GM18508 (cell line): Measurements from ENCODE around the gene RPS6KA5.
"Not testable (repeated sequence)": the region's sequence is repeated elsewhere in the genome, so short reads cannot be mapped to it uniquely, and the experiment has no call there.

Experiments used
- ATAC-seq: cut with Tn5 transposase; IDR thresholded peaks from one replicate; pipeline ENCODE4 v1.9.1; 2021; ENCODE audit warnings: moderate number of reproducible peaks; ENCODE audit not compliant: insufficient read depth, unreplicated experiment

The RPS6KA5 gene

DNA sequence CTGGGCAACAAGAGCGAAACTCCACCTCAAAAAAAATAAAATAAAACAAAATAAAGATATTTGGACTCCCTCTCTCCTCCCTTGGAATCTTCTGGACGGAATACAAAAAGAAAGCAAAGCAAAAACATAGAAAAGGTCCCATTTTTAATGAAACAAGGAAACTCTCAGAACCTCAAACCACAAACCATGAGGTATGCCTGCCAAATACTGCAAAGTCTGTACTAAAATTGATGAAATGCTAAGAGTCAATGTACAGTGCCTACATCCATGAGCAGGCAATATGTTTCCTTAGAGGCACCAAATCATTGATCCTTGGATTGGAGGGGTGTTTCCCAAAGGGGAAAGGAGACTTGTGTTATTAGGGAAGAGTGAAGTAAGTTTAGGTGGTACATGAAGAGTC lies 8.2 kb upstream of the RPS6KA5 start:
- no peak for ATAC-seq

DNA sequence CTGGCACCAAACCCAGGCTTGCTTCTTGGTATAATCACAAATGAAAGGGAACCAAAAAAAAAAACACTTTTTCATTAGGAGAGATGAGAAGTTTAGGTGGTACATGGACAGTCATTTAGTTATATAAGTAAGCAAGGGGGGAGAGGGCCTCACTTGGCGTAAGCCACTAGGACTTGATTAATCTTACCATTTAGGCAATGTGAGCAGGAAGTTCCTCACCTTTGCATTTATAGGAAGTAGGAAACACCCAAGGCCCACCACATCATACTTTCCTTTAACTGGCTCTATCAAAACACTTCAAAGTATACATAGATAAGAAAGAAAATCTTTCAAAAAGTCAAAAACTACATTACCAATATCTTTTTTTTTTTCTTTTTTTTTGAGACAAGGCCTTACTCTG lies 6.7 kb upstream of the RPS6KA5 start:
- no peak for ATAC-seq

DNA sequence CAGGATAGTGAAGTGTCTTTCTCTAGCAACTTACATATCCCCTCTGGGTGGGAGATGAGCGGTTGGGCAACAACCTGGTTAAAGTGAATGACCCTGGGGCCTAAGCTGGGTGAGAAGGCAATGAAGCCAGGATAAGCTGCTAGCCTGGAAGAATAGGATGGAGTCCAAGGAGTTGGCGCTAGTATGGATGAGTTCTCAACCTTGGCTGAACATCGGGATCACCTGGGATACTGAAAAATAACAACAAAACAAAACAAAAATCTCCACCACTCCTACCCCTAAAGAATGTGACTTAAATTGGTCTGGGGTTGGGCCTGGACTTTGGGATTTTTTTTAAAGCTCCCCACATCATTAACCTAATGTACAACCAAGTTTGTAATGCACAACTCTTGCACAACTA lies 4.8 kb upstream of the RPS6KA5 start:
- no peak for ATAC-seq

DNA sequence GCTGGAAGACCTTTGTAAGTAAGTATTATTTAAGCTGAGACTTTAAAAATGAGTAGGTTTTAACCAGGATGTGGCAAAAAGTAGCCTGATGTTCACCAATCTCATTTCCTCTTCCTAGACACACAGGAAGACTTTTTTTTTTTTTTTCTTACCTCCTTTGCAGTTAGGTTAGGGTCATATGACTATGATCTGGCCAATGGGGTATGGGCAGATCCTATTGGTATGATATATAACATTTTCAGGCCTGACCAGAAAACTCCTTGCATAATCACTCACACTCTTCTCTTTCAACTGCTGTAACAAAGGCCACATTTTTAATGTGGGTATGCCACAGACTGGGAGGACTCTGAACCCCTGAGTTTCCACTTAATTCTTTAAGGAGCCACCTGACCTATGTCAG lies 2.7 kb upstream of the RPS6KA5 start:
- no peak for ATAC-seq

DNA sequence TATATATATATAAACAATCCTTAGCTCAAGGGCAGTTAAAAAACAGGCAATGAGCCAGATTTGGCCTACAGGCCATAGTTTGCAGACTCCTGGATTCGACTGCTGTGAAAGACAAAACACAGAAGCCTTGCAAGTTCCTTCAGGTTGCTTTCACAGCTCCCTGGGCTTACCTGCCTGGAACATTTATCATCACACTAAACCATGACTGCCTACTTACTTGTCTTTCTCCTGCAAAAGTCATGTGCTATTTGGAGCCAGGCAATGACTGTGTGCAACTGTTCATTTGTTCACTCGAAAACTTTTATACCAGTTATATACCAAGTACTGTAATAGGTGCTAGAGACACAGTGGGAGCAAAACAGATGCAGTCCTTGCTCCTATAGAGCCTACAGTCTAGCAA lies 2.2 kb upstream of the RPS6KA5 start:
- no peak for ATAC-seq

DNA sequence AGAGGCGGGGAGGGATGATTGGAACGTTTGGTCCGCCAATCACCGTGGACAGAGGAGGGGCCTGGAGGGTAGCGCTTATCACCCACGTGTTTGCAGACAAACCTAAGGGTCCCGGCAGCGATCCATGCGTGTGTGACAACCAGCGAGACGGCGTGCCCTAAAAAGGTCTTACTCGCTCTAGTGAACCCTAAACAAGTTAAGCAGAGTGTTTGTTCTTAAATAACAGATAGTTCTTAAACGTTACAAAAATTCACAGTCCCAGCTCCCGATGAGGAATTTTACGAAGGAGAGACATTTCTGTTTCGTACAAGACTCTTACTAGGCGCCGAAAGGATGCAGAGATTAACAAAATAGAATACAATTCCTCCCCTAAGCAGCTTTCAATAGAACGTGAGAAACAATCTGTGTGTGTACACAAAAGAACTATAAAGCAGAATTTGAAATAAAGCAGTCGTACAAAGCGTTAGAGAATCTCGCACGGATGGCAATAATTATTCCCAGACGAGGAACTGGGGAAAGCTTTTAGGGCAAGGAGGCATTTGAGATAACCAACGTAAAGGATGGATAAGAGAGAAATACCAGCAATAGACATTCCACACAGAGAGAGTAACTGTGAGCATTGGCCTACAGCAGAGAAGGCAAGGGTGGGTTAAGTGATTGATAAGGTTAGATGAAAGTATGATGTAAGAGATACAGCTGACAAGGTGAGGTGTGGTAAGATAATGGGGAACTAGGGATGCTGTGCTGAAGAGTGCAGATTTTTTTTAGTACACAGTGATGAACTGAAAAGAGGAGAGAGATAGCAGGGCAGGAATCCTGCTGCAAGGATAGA lies 831 bp upstream of the RPS6KA5 start:
- no peak for ATAC-seq

DNA sequence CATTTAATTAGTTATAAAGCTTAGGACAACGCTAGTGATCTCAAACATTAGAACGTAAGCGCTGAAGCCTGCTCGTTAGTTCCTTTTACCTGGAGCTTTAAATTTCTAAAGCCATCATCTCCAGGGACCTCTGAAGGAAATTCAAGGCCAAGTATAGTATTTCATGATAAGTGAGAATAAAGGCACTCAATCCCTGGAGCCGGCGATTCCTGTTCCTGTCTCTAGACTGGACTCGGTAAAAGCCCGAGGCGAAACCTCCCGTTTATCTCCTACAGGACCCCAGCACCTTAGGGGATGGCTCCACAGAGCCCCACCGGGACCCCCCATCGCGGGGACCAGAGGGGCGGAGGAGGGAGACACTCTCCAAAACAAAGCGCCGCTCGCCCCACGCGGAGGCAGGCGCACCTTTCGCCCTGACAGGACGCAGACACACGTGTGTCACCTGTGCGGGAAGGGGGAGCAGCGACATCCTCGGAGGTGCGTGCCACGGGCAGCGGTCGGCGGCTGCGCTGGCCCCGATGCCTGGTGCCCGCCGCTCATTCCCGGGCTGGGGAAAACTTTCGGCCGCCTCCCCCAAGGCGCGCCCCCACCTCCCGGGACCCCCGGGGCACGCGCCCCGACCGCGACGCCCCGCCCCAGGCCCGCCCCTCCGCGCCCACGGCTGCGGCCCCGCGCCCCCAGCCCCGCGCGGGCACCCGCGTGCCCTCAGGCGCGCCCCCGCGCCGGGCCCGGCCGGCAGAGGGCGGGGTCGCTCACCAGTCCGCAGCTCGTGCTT lies 678 bp downstream of the RPS6KA5 start:
- ATAC-seq: no peak

DNA sequence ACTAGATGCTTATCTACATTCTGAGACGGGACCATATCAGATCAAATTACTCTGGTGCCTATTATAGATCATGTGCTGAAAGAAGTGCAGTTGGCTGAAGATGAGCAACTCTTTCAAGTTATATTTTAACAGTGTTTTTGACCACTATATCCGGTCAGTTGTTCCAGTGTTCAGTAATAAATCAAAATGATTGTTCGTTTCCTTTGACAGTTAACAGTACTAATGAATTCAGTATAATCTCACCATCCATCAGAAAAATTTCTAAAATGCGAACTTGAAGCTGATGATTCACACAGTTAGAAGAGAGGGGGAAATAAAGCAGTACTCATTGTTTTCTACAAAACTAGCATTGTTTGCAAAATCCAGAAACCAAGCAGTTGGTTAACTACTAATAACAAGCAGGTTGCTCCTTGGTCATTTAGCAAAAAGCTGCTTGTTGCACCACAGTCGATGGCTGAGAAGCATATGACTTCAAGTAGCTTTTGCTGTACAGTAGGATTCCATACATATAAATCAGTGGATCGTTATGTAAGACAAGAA lies 2.3 kb downstream of the RPS6KA5 start:
- ATAC-seq: no peak

DNA sequence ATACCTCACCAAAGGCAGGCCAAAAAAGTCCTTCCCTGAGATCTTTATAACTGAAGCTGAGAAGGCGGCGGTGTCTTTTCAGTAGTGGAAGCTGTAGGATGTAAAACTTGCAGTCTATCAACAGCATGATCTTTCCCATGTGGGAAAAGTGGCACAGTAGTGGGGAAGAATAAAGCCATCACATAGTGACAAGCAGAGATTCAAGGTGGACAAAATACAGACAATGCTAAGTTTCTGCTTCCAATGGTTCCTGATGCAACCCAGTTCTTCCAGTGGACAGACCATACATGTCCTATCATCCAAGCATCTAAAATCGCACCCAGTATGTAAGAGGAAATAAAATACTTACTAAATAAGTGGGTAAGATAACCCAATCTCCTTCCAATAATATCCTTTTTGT lies 4.1 kb downstream of the RPS6KA5 start:
- ATAC-seq: no peak

DNA sequence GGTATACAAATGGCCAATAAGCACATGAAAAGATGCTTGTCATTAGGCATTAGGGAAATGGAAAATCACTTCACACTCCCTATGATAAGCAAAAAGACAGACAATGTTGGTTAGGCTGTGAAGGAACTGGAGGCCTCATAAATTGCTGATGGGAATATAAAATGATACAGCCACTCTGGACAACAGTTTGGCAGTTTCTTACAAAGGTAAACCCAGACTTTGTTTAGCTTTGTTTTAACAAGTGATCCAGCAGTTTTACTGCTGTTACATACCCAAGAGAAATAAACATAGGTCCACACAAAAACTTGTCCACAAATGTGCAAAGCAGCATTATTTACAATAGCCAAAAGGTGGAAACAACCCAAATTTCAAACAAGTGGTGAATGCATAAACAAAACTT lies 5.4 kb downstream of the RPS6KA5 start:
- ATAC-seq: no peak

DNA sequence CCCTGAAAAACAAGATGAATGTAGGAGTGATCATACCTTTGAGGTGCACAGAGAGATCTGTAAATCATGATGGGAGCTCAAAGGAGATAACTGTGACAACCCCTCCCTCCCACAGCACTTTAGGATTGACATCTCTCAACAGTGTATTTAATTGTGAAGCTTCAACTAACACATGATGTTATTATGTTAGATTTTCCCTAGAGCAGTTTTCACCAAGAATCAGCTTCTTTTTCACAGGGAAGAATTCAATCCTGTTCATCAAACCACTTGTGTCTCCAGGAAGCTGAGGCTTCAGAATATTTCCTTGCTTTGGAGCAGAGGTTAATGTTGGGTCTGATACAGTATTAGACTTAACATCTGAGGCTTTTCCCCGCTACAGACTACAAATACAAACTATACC lies 11.8 kb downstream of the RPS6KA5 start:
- no peak for ATAC-seq

DNA sequence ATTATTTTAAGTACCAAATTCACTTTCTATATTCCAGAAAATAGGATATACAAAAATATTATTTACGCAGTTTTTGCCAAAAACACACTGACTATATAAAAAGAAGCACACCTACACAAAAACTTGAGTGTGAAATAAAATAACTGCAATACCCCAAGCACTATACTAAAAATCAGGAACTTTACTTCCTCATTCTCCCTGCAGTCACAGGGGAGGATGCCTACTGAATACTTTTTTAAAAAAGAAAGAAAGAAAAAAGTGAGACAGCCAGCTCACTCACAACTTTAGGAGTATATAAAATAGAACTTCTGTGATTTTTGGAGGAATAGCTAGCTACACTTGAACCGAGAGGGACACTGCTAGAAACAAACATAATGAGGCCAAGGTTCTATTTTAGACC lies 12.2 kb downstream of the RPS6KA5 start:
- no peak for ATAC-seq

DNA sequence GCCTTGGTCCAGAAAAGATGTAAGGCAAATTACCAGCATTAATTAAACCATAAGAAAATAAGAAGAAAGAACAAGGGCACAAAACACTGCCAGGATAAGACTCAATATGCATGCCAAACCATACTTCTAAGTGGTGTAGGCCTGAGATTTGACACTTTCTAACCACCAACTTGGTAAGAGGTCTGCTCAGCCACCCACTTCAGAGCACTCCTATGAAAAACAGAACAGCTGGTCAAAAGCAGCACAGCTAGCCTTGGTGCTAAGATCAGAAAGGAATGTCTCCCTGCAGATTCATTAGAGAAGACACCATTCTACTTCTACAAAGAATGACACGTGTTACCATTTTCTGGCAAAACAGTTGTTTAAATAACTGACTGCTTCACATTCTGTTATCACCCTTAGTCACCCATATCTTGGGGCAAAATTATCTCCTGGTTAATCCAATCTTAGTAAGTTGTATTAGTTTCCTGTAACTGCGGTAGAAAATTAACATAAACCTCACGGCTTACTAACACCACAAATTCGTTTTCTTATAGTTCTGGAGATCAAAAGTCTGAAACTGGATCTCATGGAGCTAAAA lies 13.2 kb downstream of the RPS6KA5 start:
- no peak for ATAC-seq

DNA sequence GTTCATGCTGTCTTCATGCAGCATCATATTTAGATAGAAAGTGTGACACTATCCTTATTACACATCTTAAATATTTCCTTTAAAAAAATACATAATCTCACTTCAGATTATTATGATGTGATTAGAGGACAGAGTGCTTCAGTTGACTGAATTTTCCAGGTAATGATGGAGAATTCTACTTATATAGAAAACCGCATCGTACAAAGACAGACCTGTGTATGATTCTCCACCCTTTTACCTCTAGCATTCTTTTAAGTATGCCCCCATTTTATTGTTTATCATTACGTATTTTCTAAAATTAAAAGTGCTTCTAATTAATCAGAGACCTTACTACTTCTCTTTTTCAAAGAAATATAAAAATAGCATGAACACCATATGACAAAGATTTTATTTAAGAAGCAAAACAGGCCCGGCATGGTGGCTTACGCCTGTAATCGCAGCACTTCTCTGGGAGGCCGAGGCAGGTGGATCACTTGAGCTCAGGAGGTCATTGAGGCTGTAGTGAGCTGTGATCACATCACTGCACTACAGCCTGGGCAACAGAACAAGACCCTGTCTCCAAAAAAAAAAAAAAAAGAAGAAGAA lies 13.9 kb downstream of the RPS6KA5 start:
- ATAC-seq: no peak

DNA sequence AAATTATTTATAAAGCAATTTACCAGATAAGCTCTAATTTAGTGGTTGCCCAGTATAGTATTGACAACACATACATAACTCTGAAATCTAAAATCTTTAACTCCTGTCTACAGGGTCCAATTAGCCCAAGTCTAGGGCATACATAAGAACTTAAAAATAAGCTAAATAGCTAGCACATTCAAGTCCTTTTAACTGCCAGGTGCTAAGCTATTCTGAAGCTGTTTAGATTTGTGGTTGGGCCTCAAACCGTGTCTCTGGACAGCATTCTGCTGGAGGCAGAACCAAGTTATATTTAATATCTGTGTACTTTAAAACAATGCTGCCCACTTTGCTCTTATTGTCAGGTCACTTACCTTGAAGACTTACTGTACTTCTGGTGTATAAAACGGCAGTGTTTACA lies 19.0 kb downstream of the RPS6KA5 start:
- no peak for ATAC-seq

DNA sequence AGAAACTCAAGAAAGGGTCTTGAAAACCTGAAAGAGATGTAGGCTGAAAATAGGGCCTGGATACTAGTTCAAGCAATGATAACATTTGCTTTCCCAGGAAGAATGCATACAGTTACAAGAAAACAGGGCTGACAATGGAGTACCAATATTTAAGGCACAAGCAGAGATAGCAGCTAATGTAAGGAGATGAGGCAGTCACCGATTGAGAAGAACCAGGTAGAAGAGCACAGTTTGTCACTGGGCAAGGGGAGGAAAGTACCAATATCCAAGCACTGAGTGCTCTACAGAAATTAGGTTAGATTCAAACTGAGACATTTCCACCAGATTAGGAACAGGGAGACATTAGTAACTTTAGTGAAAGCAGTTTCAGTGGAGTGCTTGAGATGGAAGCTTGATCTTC lies 19.9 kb downstream of the RPS6KA5 start:
- no peak for ATAC-seq

DNA sequence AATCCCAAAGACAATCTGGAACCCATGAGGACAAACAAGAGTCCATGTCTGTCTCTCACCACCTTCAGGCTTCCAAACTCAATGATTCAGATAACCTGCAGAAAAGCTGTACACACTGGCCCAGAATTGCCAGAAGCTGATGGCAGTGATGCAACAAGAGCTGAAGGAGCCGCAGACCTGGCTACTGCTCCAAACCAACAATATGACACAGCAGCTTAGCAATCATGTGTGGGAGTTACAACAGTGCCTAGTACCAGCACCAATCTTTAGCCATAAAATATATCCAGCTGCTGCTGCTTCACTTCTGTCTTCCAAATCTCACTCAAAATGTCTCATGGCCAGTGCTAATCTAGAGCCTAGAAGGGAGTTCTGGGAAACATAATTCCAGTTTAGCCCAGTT lies 22.0 kb downstream of the RPS6KA5 start:
- ATAC-seq: no peak

DNA sequence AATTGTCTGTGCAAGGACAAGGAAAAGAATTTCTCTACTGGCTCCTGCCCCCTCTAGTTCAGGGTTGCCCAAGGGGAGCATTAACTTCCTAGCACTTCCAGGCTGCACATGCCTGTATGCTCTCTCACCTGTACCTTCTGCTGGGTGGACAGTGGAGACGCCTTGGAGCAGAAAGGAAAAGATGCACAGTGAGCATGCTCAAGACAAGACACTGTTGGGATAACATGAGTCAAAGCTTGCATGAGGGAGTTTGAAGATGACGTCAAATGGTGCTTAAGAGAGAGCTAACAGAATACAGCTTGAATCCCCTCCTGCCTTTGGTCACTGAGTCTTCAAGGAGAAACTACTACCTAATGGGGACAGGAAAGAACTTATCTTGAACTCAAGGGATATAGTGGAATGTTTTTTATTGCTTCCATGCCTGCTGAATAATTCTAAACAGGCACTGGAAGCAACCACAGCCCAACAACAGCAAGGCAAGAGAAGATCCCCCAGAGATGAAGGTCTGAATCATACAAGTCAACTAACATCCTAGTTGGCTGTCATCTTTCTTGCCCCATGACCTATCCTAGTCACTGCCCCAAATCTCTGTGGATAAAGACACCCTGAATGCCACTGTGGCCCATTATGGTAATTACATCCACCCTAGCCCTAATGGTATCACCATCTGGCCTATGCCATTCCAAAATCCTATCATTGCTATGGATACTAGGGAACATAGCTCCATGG lies 23.5 kb downstream of the RPS6KA5 start:
- ATAC-seq: no peak

DNA sequence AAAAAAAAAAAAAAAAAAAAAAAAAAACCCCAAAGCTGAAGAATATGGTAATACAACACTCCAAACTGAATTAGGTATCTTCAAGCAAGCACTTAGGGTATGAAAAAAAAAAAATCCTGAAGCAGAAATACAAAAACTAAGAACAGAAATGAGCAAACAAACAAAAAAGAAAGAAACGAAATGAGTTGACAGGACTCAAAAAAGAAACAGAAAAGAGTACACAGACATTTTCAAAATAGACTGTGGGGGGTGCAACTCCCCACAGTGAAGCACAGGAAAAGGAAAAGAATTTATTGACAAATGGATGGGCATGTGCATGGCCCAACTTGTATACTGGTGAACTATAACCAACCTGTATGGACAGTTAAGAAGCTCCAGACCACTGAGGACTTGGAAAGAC lies 24.6 kb downstream of the RPS6KA5 start:
- peak; percentile 57 for ATAC-seq

DNA sequence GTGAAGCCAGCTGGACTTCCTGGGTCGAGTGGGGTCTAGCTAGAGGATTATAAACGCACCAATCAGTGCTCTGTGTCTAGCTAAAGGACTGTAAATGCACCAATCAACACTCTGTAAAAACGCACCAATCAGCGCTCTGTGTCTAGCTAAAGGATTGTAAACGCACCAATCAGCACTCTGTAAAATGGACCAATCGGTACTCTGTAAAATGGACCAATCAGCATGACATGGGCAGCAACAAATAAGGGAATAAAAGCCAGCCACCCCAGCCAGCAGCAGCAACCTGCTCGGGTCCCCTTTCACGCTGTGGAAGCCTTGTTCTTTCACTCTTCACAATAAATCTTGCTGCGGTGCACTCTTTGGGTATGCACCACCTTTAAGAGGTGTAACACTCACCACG lies 26.1 kb downstream of the RPS6KA5 start:
- ATAC-seq: not testable (repeated sequence)
